HG03558 (cell line): ENCODE data around the gene HSD3B7.
"Not testable (repeated sequence)": the region's sequence is repeated elsewhere in the genome, so short reads cannot be mapped to it uniquely, and the experiment has no call there.

Experiments
- ATAC-seq: cut with Tn5 transposase; IDR thresholded peaks from one replicate; pipeline ENCODE4 v1.9.1; 2021; ENCODE audit warnings: moderate number of reproducible peaks; ENCODE audit not compliant: unreplicated experiment; ENCODE audit errors: extremely low read depth

Gene HSD3B7

GRCh38 chr16:30998852-30999761 lies 14.1 kb downstream of the HSD3B7 start:
- no peak for ATAC-seq

GRCh38 chr16:31000671-31001382 lies 15.8 kb downstream of the HSD3B7 start:
- no peak for ATAC-seq

DNA sequence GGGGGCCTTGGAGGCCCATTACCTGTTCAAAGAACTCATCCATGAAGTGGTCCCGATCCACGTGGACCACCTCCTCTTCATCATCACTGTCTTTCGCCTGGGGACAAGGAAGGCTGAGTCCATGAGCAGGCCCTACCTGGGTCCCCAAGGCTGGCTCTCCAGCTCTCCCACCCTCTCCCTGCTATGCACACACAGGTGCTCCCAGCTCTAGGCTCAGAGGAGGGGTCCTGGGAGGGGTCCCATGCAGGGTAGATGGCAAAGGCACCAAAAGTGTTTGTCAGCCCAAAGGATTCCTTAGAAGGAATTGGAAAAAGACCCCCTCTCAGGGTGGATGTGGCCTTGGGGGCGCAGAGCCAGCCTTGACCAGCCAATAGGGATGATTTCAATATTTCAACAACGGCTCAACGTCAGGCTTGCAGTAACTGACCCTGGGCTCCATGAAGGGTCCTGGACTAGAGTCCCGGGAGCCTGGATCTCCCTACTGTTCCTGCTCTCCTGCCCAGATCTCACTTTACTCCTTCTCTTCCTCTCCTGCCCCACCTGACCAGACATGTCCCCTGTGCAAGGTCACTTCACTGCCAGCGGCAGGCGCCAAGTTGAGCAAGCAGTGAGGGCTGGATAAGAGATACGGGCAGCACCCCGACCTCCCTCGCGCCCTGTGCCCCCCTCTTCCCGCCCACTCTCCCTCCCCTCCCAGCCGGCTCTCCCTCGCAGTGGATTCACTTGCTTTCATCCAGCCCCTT lies 16.7 kb downstream of the HSD3B7 start:
- no peak for ATAC-seq

- no peak for ATAC-seq
Measured at GRCh38 chr16:31002250-31002700, 17.3 kb downstream of the HSD3B7 start.

GRCh38 chr16:31002862-31003341 lies 17.9 kb downstream of the HSD3B7 start:
- no peak for ATAC-seq

GRCh38 chr16:31003744-31004143 lies 18.7 kb downstream of the HSD3B7 start:
- ATAC-seq, result no peak

- no peak for ATAC-seq
Measured at GRCh38 chr16:31004658-31005057, 19.7 kb downstream of the HSD3B7 start.

DNA sequence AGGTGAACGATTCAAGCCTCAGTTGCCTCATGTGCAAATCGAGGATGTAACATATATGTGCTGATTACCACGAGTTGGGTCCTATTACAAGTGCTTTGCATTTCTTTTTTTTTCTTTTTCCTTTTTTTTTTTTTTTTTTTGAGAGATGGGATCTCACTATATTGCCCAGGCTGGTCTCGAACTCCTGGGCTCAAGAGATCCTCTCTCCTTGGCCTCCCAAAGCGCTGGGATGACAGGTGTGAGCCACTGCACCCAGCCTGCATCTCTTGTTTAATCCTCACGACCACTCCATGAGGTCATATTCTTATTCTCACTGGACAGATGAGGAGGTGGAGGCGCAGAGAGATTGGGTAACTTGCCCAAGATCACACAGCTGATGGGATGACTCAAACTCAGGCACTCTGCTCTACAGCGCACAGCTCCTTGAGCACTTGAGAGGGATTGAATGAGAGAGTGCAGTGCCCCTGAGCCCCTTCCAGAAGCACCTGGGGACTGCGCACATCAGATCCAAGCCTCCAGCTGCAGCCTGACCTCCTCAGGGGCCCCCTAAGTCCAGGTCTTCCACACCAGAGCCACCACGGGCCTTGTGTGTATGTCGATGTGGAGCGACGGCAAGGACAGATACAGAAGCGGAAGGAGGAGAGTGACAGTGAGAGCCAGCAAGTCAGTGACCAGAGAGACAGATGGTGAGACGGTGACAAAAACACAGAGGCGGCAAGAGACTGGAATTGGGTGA lies 20.5 kb downstream of the HSD3B7 start:
- ATAC-seq, result no peak

- no peak for ATAC-seq
Measured at GRCh38 chr16:31006086-31006385, 21.0 kb downstream of the HSD3B7 start.

DNA sequence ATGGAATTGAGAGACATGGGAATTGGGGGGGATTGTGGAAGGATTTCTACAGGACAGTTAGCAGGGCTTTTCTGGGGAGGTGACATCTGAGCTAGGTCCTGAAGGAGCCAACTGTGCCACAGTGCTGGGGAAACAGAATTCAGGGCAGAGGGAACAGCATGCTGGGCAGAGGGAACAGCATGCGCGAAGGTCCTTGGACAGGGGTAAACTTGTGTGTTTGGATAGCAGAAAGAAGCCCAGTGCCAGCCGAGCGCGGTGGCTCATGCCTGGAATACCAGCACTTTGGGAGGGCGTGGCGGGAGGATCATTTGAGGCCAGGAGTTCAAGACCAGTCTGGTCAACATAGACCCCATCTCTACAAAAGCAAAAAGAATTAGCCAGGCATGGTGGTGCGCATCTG lies 21.6 kb downstream of the HSD3B7 start:
- no peak for ATAC-seq

DNA sequence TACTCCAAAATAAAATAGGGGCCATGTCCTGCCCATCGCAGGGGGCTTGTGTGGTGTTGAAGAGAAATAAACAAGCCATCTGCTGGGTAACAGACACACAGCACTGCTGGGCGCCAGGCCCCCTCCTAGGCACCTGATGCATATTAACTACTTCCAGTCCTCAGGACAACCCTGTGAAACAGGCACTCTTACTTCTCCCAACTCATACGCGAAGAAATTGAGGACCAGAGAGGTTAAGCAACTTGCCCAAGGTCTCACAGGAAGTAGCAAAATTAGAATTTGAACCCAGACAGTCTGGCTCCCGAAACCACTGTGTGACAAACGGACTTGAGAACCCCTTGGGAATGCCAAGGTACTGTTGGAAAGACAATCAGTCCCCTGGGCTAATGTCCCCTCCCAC lies 22.7 kb downstream of the HSD3B7 start:
- ATAC-seq, result no peak

GRCh38 chr16:31008149-31008548 lies 23.1 kb downstream of the HSD3B7 start:
- no peak for ATAC-seq

- no peak for ATAC-seq
Measured at GRCh38 chr16:31008551-31008950, 23.5 kb downstream of the HSD3B7 start.

- no peak for ATAC-seq
Measured at GRCh38 chr16:31009120-31009519, 24.1 kb downstream of the HSD3B7 start.

- ATAC-seq, result no peak
Measured at GRCh38 chr16:31009894-31010584, 25.0 kb downstream of the HSD3B7 start.

DNA sequence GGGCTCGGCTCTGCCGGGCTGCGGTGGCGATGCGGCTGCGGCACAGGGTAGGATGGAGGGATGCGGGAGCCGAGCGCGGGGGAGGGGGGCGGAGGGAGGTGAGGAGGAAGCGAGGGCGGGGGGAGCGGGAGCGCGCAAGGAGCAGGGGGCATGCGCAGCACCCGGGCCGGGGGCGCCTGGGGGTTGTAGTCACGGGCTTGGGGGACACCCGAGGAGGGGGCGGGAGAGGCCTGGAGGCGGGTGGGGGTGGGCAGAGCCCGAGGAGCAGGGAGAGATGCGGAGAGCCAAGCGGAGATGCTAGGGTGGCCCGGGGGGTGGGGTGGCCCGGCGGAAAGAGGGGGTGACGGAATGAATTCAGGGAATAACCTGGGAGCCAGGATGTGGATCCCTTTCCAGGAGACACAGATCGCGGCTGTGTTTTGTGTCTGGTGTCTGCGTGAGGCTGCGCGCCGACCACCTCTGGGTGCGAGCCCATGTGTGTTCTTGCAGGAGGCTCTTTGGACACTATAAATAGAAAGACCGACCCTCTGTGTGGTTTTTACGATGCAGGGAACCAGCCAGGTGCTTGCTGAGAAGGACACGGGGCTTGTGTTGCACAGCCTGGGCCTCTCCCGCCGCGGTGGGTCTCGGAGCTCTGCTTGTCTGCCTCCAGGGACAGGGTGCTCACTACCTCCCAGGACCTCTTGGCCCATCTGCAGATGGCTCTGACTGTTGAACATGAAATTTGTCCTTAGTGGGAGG lies 25.7 kb downstream of the HSD3B7 start, which contains the start of gene STX1B:
Gene STX1B (minus strand): TSS at position 54 of the 741 bp plus-strand sequence. CDS start 242 bp downstream, outside the sequence.
- ATAC-seq, result no peak

DNA sequence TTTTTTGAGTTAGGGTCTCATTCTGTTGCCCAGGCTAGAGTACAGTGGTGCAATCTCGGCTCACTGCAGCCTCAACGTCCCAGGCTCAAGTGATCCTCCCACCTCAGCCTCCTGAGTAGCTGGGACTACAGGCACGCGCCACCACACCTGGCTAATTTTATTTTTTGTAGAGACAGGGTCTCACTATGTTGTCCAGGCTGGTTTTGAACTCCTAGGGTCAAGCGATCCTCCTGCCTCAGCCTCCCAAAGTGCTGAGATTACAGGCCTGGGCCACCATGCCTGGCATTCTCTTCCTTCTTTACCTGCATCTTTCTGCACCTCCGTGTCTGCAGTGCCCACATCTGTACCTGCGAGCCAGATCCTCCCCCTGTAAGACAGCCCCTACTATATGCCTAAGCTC lies 26.8 kb downstream of the HSD3B7 start:
- not testable (repeated sequence) for ATAC-seq

- ATAC-seq, result not testable (repeated sequence)
Measured at GRCh38 chr16:31013292-31013691, 28.3 kb downstream of the HSD3B7 start.

- no peak for ATAC-seq
Measured at GRCh38 chr16:31016018-31016417, 31.0 kb downstream of the HSD3B7 start.
